Effector memory CD8-positive, alpha-beta T cell (primary cell): ENCODE measurements around the gene CCDC127.
"Not testable (repeated sequence)": the region's sequence is repeated elsewhere in the genome, so short reads cannot be mapped to it uniquely, and the experiment has no call there.

Experiments used
- ATAC-seq: fragments of 150-1000 bp; cut with Tn5 transposase; replicated peaks from 2 replicates; pipeline ENCODE4 v1.10.0; 2021; ENCODE audit warnings: mild to moderate bottlenecking, moderate library complexity
- DNase-seq, 3 experiments: peaks; one replicate each; pipeline ENCODE4 v3.0.0; 2021
- H3K27ac Mint-ChIP-seq, 2 donors: one replicate each; pipeline ENCODE4 v1.8.0; 2022; ENCODE audit warnings: mild to moderate bottlenecking in 2 of 2, mixed read lengths in 2 of 2, moderate library complexity in 2 of 2
- H3K27me3 Mint-ChIP-seq, 2 donors: one replicate each; pipeline ENCODE4 v1.8.0; 2022; ENCODE audit warnings: mixed read lengths in 2 of 2
- H3K36me3 Mint-ChIP-seq: one replicate; pipeline ENCODE4 v1.8.0; 2022; ENCODE audit warnings: mild to moderate bottlenecking, moderate library complexity, mixed read lengths; ENCODE audit not compliant: insufficient read depth
- H3K4me1 Mint-ChIP-seq, 2 donors: one replicate each; pipeline ENCODE4 v1.8.0; 2022; ENCODE audit warnings: low read depth in 2 of 2, mixed read lengths in 2 of 2
- H3K4me3 Mint-ChIP-seq, 2 donors: one replicate each; pipeline ENCODE4 v1.8.0; 2022; ENCODE audit warnings: mild to moderate bottlenecking in 2 of 2, mixed read lengths in 2 of 2, moderate library complexity in 2 of 2
- H3K9me3 Mint-ChIP-seq, 2 donors: one replicate each; pipeline ENCODE4 v1.8.0; 2022; ENCODE audit warnings: mixed read lengths in 2 of 2

Gene CCDC127

DNA sequence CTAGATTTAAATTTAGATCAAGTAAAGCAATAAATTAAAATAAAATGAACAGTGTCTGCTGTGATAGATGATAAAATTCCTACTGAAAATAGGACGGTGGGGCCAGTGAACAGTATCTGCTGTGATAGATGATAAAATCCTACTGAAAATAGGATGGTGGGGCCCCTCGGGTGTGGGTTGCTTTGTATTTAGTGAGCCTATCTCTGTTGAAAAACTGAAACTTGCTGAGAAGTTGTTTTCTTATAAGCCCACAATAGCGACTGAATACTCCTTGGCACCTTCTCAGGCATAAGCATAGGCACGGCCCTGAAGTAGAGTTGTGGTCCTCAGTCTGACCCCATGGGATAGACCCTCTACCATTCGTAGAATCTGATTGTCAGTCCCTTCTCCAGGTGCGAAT is 5.8 kb upstream of the CCDC127 start:
- peak overlapping the region in 1 of 2 donors; percentile 44 for H3K27ac Mint-ChIP-seq
- peaks cover 25 to 37% of the 10 kb centered on the region in 2 donors for H3K4me1 Mint-ChIP-seq
- H3K9me3 Mint-ChIP-seq = no peaks in the 10 kb centered on the region
- peaks cover 59% of the 10 kb centered on the region for H3K36me3 Mint-ChIP-seq
- no peak for DNase-seq
- ATAC-seq = no peak
- H3K27me3 Mint-ChIP-seq = no peaks in the 10 kb centered on the region
- H3K4me3 Mint-ChIP-seq = no peak overlapping the region

DNA sequence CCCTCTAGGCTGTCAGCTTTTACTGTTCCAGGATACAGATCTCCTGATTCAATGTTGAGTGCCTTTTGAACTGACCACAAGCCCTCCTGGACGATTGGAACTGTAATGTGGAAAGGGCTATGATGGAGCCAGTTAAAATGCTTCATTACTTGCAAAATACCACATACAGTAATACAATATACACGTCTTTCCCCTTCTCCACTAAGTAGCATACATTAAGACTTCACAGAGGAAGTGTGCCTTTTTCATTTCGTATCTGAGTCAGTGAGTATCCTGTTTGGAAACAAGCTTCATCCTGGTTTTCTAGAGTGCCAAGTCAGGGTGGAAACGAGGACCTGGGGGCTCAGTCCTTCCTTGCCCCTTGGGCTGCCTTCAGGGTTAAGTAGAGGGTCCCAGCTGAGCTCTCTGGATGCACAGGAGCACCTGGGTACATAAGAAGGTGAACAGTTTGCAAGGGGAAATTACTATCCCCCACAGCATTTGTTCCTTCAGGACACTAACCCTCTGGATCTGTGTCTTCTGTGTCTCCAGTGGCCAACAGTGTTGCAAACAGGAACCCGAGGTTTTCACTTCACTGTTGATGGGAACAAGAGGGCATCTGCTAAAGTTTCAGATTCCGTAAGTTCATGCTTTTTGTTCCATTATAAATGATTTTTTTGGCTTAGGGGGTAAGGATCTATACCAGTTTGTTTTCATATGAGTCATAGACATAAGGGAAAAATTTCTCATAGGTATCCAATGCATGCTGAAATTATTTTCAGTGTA is 5.2 kb upstream of the CCDC127 start:
- not testable (repeated sequence) for DNase-seq, H3K9me3 Mint-ChIP-seq, H3K27me3 Mint-ChIP-seq, ATAC-seq
- Mint-ChIP-seq H3K36me3 (peaks cover 53% of the 10 kb centered on the region), H3K4me3 (peak overlapping the region; percentile 5 to 32), H3K27ac (peak overlapping the region; percentile 27 to 44), H3K4me1 (peaks cover 25 to 37% of the 10 kb centered on the region in 2 donors)

DNA sequence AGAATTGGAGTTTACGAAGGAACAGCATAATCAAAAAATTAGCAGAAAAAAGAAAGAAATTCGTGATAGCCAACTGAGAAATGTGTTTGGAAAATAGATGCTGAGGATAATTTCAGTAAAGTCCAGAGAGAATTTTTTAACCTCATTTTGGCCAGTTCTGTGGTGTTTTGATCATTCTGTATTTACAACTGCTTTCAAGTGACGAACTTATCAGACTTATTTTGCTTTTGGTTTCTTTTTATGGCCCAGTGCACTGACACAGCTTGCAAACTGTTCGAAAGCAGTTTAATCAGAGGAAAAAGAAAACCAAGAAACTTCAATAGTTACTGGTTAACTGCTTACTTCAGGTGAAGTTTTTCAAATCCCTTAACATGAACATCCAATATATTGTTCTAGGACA is 2.0 kb upstream of the CCDC127 start:
- no peaks in the 10 kb centered on the region for H3K27me3 Mint-ChIP-seq
- ATAC-seq = peak; percentile 18
- no peak for DNase-seq
- H3K27ac Mint-ChIP-seq = peak overlapping the region; percentile 94 to 96
- peaks cover 36% of the 10 kb centered on the region for H3K36me3 Mint-ChIP-seq
- peak overlapping the region; percentile 92 for H3K4me3 Mint-ChIP-seq
- H3K9me3 Mint-ChIP-seq = no peaks in the 10 kb centered on the region
- peaks cover 38 to 48% of the 10 kb centered on the region in 2 donors for H3K4me1 Mint-ChIP-seq

DNA sequence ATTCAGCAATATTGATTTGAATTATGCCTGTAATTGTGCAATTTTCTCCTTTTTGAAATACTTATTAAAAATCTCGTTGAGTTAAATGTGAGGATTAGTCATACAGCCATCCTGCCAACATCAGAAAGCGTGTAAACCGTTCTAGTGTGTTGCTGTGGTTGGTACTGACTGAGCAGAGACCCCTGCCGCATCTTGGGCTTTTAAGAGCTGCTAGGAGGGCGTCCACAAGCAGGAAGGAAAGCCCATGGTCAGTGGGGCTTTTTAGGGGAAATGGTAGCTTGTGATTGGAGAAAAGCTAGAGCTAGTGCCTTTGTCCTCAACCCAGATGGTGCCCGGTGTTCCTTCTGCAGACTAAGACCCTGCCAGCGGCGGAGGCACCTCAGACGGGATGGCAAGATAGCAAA is 1.5 kb upstream of the CCDC127 start:
- peak overlapping the region; percentile 92 for H3K4me3 Mint-ChIP-seq
- DNase-seq (peak in 2 of 3 experiments; percentile 3 to 12), ATAC-seq (peak; percentile 11)
- H3K9me3 Mint-ChIP-seq = no peaks in the 10 kb centered on the region
- peaks cover 41 to 50% of the 10 kb centered on the region in 2 donors for H3K4me1 Mint-ChIP-seq
- H3K27me3 Mint-ChIP-seq = no peaks in the 10 kb centered on the region
- H3K27ac Mint-ChIP-seq = peak overlapping the region; percentile 94 to 96
- peaks cover 36% of the 10 kb centered on the region for H3K36me3 Mint-ChIP-seq

DNA sequence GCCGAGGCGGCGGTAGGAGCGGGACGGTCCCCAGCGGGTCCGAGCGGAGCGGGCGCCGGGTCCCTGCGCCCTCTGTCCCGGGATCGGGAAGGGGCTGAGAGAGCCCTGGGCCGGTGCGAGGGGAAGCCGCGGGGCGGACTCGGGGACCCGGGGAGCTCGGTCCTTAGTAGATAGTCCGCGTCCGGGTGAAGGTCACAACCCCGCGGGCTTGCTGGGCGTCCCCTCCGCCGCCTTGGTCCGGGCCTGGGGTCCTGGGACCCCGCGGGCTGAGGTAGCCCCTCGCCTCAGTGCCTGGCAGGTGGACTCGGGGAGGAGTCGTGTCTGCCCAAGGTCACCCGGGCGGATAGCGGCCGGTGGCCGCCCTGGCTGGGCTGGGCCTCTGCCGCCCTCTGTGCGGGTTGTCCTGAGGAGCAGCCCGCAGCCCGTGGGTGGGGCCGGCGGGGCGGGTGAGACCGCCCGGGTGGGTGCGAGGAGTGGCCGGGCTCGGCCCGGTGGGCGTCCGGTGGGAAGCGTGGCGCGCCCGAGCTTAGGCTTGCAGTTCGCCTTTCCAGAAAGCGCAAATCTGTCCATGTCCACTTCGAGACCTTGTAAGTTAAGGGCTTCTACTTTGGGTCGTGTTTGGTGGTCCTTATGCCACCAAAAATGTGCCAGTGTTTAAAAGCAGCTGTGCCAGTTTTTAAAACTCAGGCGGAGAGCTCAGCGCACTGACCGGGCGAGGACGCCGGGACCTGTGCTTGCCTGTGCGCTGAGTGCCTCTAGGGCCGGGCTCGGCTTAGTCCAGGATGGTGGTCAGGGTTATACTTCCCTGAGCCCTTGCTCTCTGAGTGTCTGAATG is 721 bp upstream of the CCDC127 start:
- Mint-ChIP-seq H3K9me3 (no peaks in the 10 kb centered on the region), H3K4me3 (peak overlapping the region; percentile 92), H3K4me1 (peaks cover 46 to 58% of the 10 kb centered on the region in 2 donors), H3K27ac (peak overlapping the region; percentile 94 to 96), H3K27me3 (no peaks in the 10 kb centered on the region), H3K36me3 (peaks cover 31% of the 10 kb centered on the region)
- ATAC-seq = peak; percentile 8
- DNase-seq = peak; percentile 6 to 23 (median 19)

DNA sequence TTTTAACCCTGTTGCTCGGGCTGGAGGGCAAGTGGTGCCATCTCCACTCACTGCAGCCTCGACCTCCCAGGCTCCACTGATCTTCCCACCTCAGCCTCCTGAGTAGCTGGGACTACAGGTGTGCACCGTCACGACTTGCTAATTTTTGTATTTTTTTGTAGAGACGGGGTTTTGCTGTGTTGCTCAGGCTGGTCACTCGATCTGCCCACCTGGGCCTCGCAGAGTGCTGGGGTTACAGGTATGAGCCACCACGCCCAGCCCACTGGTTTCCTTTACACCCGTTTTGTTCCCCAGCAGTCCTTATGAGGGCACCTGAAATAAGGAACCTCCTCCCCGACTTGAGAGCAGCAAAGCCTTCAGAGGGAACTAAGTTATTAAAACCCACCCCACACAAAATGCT is 1.9 kb downstream of the CCDC127 start:
- H3K4me3 Mint-ChIP-seq, H3K27me3 Mint-ChIP-seq, ATAC-seq, DNase-seq, H3K9me3 Mint-ChIP-seq: not testable (repeated sequence)
- Mint-ChIP-seq H3K4me1 (peaks cover 30 to 37% of the 10 kb centered on the region in 2 donors), H3K27ac (peak overlapping the region in 1 of 2 donors; percentile 67), H3K36me3 (peaks cover 29% of the 10 kb centered on the region)

DNA sequence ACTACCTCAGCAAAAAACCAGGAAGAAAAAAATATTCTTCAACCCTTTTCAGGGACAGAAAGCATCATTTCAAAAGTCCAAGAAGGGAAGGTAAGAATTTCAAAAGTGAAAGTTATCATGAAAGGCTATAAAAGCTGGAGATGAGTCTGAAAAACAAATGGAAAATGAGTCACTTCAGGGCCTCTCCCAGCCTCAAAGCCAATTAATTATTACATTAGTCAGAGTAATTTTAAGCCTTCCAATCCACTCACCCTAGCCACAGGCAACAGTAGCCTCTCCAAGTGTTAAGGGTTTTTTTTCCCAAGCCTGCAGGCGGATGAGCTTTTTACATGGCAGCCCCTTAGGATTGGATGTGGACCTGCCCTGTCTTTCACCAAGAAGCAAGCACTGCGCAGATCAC is 2.7 kb downstream of the CCDC127 start:
- Mint-ChIP-seq H3K36me3 (peaks cover 29% of the 10 kb centered on the region), H3K4me1 (peaks cover 29 to 32% of the 10 kb centered on the region in 2 donors), H3K27ac (peak overlapping the region in 1 of 2 donors; percentile 77)
- H3K27me3 Mint-ChIP-seq, ATAC-seq, H3K9me3 Mint-ChIP-seq, H3K4me3 Mint-ChIP-seq, DNase-seq: not testable (repeated sequence)

DNA sequence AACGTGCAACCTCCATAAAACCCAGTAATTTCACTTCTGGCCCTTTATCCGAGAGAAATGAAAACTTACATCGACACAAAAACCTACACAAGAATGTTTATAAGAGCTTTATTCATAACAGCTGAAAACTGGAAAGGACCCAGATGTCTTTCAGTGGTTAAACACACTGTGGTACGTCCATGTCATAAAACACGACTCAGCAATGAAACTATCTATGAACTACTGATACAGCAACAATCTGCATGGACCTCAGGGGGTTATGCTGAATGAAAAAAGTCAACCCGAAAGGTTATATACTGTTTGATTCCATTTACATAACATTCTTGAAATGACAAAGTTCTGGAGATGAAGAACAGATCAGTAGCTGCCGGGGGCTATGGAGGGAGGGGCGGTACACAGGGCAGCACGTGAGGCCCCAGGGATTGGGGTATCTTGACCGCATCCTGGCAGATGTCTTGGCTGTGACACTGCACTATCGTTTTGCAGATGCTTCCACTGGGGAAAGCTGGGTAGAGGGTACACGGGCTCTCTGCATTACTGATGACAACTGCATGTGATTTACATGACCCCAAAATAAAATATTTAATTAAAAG is 4.1 kb downstream of the CCDC127 start:
- Mint-ChIP-seq H3K27me3 (no peaks in the 10 kb centered on the region), H3K36me3 (peaks cover 21% of the 10 kb centered on the region), H3K27ac (peak overlapping the region; percentile 51 to 77), H3K4me1 (peaks cover 32 to 33% of the 10 kb centered on the region in 2 donors), H3K4me3 (peak overlapping the region; percentile 5 to 28), H3K9me3 (no peaks in the 10 kb centered on the region)
- no peak for DNase-seq
- no peak for ATAC-seq

DNA sequence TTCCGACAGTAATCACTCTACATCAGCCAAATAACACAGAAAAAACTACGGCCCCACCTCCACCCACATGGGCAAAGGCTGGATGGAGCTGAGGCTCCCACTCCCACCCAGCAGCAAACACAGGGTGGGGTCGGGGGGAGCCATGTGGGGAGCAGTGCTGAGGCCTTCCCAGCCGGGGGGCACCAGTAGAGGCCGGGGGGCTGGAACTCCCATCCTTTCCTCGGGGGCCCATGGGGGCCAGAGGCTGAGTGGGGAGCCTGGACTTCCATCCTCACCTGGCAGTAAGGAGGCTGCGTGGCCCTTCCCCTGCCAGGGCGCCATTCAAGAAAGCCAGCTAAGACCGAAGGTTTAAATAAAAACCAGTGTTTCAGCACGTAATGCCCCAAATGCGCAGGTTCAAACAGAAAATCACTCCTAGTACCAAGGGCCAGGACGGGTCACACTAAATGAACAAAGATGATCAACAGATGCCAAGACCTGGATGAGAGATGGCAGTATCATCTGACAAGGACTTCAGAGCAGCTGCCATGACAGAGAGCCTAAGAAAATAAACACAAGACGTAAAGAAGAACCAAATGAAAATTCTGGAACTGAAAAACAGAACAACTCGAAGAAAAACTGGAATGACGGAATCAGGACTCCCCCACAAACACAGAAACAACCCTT is 9.4 kb downstream of the CCDC127 start:
- H3K9me3 Mint-ChIP-seq = no peaks in the 10 kb centered on the region
- DNase-seq = no peak
- no peak overlapping the region for H3K4me3 Mint-ChIP-seq
- no peak for ATAC-seq
- H3K4me1 Mint-ChIP-seq = peaks cover 22 to 25% of the 10 kb centered on the region in 2 donors
- no peaks in the 10 kb centered on the region for H3K27me3 Mint-ChIP-seq
- peaks cover 31% of the 10 kb centered on the region for H3K36me3 Mint-ChIP-seq
- H3K27ac Mint-ChIP-seq = peak overlapping the region in 1 of 2 donors; percentile 9

DNA sequence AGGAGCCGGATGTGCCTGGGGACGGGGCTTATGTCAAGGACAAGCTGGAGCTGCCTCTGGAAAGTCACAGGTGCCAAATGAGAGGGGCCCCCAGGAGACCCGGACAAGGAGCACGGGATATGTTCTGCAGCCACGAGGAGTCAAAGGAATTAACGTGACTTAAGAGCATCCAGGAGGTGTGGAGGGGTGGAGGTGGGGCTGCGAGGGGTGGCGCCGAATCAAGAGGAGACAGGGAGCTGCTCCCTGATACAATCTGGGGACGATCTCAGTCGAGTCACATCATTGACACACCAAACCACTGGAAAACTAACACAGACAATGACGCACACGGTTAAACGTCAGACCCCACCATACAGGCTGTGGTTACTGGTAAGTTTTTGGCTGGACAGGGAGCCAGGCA is 10.4 kb downstream of the CCDC127 start:
- H3K4me3 Mint-ChIP-seq = no peak overlapping the region
- ATAC-seq (no peak), DNase-seq (no peak)
- H3K27ac Mint-ChIP-seq = no peak overlapping the region
- no peaks in the 10 kb centered on the region for H3K9me3 Mint-ChIP-seq
- peaks cover 22 to 25% of the 10 kb centered on the region in 2 donors for H3K4me1 Mint-ChIP-seq
- H3K27me3 Mint-ChIP-seq = no peaks in the 10 kb centered on the region
- peaks cover 36% of the 10 kb centered on the region for H3K36me3 Mint-ChIP-seq

DNA sequence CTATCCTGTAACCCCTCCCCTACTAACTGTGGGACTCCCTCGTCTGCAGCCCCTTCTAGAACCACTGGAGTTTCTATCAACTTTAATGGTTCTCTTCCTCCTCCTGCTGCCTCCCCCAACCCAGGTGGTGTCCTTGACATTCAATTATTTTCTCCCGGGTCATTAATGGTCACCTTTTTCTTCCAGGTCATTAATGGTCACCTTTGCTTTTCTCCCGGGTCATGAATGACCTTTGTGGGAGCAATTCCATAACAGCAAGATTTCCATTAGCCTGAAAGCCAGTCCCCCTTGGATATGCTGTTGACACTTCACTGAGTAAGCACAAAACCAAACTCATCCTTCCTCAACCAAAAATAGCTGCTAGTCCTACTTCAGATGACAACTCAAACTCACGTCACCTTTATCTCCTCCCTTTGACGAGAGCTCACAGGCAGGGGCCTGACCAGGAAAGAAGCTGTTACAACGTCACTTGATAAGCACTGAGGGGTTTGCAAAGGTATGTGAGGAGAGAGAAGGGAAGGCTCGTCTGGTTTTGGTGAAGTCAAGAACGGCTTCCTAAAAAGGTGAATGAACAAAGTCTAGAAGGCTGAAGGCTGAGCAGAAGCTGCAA is 10.9 kb downstream of the CCDC127 start:
- H3K4me3 Mint-ChIP-seq = no peak overlapping the region
- H3K4me1 Mint-ChIP-seq = peaks cover 22 to 25% of the 10 kb centered on the region in 2 donors
- no peaks in the 10 kb centered on the region for H3K9me3 Mint-ChIP-seq
- ATAC-seq (no peak), DNase-seq (no peak)
- peak overlapping the region in 1 of 2 donors; percentile 53 for H3K27ac Mint-ChIP-seq
- no peaks in the 10 kb centered on the region for H3K27me3 Mint-ChIP-seq
- peaks cover 38% of the 10 kb centered on the region for H3K36me3 Mint-ChIP-seq

DNA sequence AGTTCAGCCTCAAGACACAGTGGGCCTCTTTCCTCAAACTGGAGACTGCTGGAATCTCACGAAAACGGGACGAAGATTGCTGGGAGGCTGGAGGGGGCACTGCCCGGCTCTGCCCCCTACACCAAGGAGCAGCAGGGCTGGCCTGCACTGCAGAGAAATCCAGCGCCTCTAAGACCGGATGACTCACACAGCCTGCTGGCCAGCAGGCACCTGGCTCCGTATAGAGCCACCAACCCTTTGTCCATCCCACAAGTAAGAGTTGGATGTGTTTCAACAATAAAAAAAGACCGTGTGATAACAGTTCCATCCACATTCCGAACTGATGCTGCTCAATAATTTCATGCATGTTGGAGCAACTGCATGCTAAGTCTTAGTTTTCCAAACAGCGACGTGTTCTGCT is 11.5 kb downstream of the CCDC127 start:
- no peaks in the 10 kb centered on the region for H3K27me3 Mint-ChIP-seq
- peaks cover 38% of the 10 kb centered on the region for H3K36me3 Mint-ChIP-seq
- H3K4me3 Mint-ChIP-seq = no peak overlapping the region

More for the DNA sequence above, 11.5 kb downstream of the CCDC127 start:
- H3K9me3 Mint-ChIP-seq = no peaks in the 10 kb centered on the region
- DNase-seq = no peak
- H3K27ac Mint-ChIP-seq = no peak overlapping the region
- no peak for ATAC-seq
- peaks cover 22 to 25% of the 10 kb centered on the region in 2 donors for H3K4me1 Mint-ChIP-seq
